HepG2 (cell line): ENCODE data around the gene KRT15. TPM values are rescaled to one million over a fixed set of nuclear protein-coding genes. Genes with fewer than 3 reads are reported as not detected.

ENCODE experiments used
- ATAC-seq: fragments of 200-7000 bp; cut with Tn5 transposase; 3 replicates; pipeline ENCODE4 v1.9.1; 2020; ENCODE audit warnings: mild to moderate bottlenecking, moderate library complexity
- BruUV-seq: library from RNA; stranded (reverse); fragments of 400-500 nt; replicated peaks from 2 replicates; lab custom pipeline; 2021; lab: Mats Ljungman, UMichigan
- CTCF ChIA-PET: fragments of 300-600 bp; formaldehyde crosslinking; extraction: SDS; loops from one replicate; lab custom pipeline; 2021; ENCODE audit warnings: low total read pairs, inconsistent platforms, low intra/inter-chr PET ratio; lab: Yijun Ruan, JAX
- POLR2A ChIA-PET: fragments of 350-600 bp; sonication (Branson Sonifier 250); formaldehyde crosslinking; loops from one replicate; lab custom pipeline; 2020; ENCODE audit warnings: antibody characterized with exemption, inconsistent platforms; lab: Yijun Ruan, JAX
- DNase-seq: peaks from one replicate; pipeline ENCODE4 v3.0.0-alpha.2; 2015; ENCODE audit warnings: low spot score
- FAIRE-seq: peaks from 3 replicates; lab custom pipeline; 2011; peaks lifted over from hg19 to GRCh38; lab: Jason Lieb, UNC
- H2AFZ ChIP-seq: one replicate; pipeline ENCODE4 v1.6.1; 2011; ENCODE audit warnings: low read length, inconsistent platforms
- H3K27ac ChIP-seq: fragments of 300-600 bp; 3 replicates; pipeline ENCODE4 v1.8.0; 2011; ENCODE audit warnings: mixed run types, mild to moderate bottlenecking, mixed read lengths, low read length, inconsistent platforms; ENCODE audit not compliant: insufficient read depth; ENCODE audit errors: extremely low read length
- H3K27me3 ChIP-seq, 2 experiments: fragments of 200-600 bp in 1 of 2; 2 replicates in 1 of 2; 3 replicates in 1 of 2; pipeline versions ENCODE4 v1.6.0 to v1.8.0; 2011; ENCODE audit warnings: low read length in 2 of 2, mild to moderate bottlenecking in 2 of 2, moderate library complexity in 2 of 2, inconsistent platforms in 1 of 2; ENCODE audit not compliant: insufficient read depth in 2 of 2, control insufficient read depth in 1 of 2
- H3K36me3 ChIP-seq, 2 experiments: fragments of 200-600 bp in 1 of 2; replicated peaks in 1 of 2; 2 replicates in 1 of 2; 3 replicates in 1 of 2; pipeline versions ENCODE4 v1.5.1 to v1.8.0; 2011; ENCODE audit warnings: low read length in 2 of 2, inconsistent platforms in 1 of 2; ENCODE audit not compliant: insufficient read depth in 2 of 2, control insufficient read depth in 1 of 2
- H3K4me1 ChIP-seq: 2 replicates; pipeline ENCODE4 v1.5.1; 2012; ENCODE audit warnings: low read length, inconsistent platforms; ENCODE audit not compliant: insufficient read depth
- H3K4me2 ChIP-seq: 2 replicates; pipeline ENCODE4 v1.6.0; 2011; ENCODE audit warnings: low read depth, low read length, inconsistent platforms
- H3K4me3 ChIP-seq, 3 experiments: fragments of 200-600 bp in 1 of 3; sonication (generic), shearing (Covaris generic) in 1 of 3; replicated peaks in 1 of 3; 2 replicates each; pipeline ENCODE4 v1.5.1; 2011 to 2016; ENCODE audit warnings: low read length in 3 of 3, inconsistent platforms in 2 of 3, low read depth in 2 of 3, mild to moderate bottlenecking in 2 of 3, control low read depth in 1 of 3, mixed read lengths in 1 of 3; ENCODE audit not compliant: insufficient read depth in 1 of 3
- H3K79me2 ChIP-seq: one replicate; pipeline ENCODE4 v1.6.1; 2011; ENCODE audit warnings: low read length, inconsistent platforms; ENCODE audit not compliant: insufficient read depth
- H3K9ac ChIP-seq: 2 replicates; pipeline ENCODE4 v1.6.0; 2011; ENCODE audit warnings: mild to moderate bottlenecking, low read depth, low read length, inconsistent platforms; ENCODE audit not compliant: insufficient read depth
- H3K9me3 ChIP-seq: 2 replicates; pipeline ENCODE4 v1.5.1; 2012; ENCODE audit warnings: mild to moderate bottlenecking, low read length
- H4K20me1 ChIP-seq: 2 replicates; pipeline ENCODE4 v1.6.0; 2011; ENCODE audit warnings: inconsistent platforms, mild to moderate bottlenecking, low read length, moderate library complexity; ENCODE audit not compliant: insufficient read depth
- ATRX ChIP-seq: sonication (generic); formaldehyde crosslinking; IDR thresholded peaks from 2 replicates; pipeline ENCODE4 v1.4.0; 2020; ENCODE audit warnings: missing genetic modification reagents, borderline replicate concordance
- BRF2 ChIP-seq: sonication (generic); formaldehyde crosslinking; IDR thresholded peaks from 2 replicates; pipeline ENCODE4 v1.8.1; 2022; ENCODE audit warnings: mild to moderate bottlenecking, missing genetic modification reagents
- CBFB ChIP-seq: sonication (generic); formaldehyde crosslinking; IDR thresholded peaks from 2 replicates; pipeline ENCODE4 v1.4.0; 2020; ENCODE audit warnings: missing genetic modification reagents
- FLYWCH1 ChIP-seq: sonication (generic); formaldehyde crosslinking; IDR thresholded peaks from 2 replicates; pipeline ENCODE4 v1.8.1; 2023; ENCODE audit warnings: mild to moderate bottlenecking, missing genetic modification reagents
- POLR2G ChIP-seq: fragments of 200-400 bp; formaldehyde crosslinking; IDR thresholded peaks from 2 replicates; pipeline ENCODE4 v1.6.1; 2018; ENCODE audit warnings: mild to moderate bottlenecking, low read depth, low read length, moderate library complexity
- PRDM10 ChIP-seq: sonication (generic); formaldehyde crosslinking; IDR thresholded peaks from 2 replicates; pipeline ENCODE4 v1.4.0; 2020; ENCODE audit warnings: low read depth, missing genetic modification reagents
- SMAD9 ChIP-seq: sonication (generic); formaldehyde crosslinking; IDR thresholded peaks from 2 replicates; pipeline ENCODE4 v1.5.1; 2020; ENCODE audit warnings: mild to moderate bottlenecking, missing genetic modification reagents
- TCF7 ChIP-seq: sonication (generic); IDR thresholded peaks from 2 replicates; pipeline ENCODE4 v1.6.1; 2016; ENCODE audit warnings: antibody characterized with exemption, low read depth
- ZFP37 ChIP-seq: sonication (generic); formaldehyde crosslinking; IDR thresholded peaks from 2 replicates; pipeline ENCODE4 v1.4.0; 2020; ENCODE audit warnings: missing genetic modification reagents, borderline replicate concordance
- ZNF3 ChIP-seq: IDR thresholded peaks from 2 replicates; pipeline ENCODE4 v1.7.0; 2017; ENCODE audit warnings: inconsistent platforms
- ZNF460 ChIP-seq: sonication (generic); formaldehyde crosslinking; IDR thresholded peaks from 2 replicates; pipeline ENCODE4 v1.5.1; 2020; ENCODE audit warnings: missing genetic modification reagents, mild to moderate bottlenecking, borderline replicate concordance
- ZNF572 ChIP-seq: sonication (generic); formaldehyde crosslinking; IDR thresholded peaks from 2 replicates; pipeline ENCODE4 v1.5.1; 2020; ENCODE audit warnings: mild to moderate bottlenecking, missing genetic modification reagents
- ZNF644 ChIP-seq: IDR thresholded peaks from 2 replicates; pipeline ENCODE4 v1.6.1; 2016; ENCODE audit warnings: low read depth
- ZNF687 ChIP-seq: sonication (generic); formaldehyde crosslinking; IDR thresholded peaks from 2 replicates; pipeline ENCODE4 v1.5.1; 2020; ENCODE audit warnings: mild to moderate bottlenecking, missing genetic modification reagents, moderate library complexity
- ZNF703 ChIP-seq: sonication (generic); formaldehyde crosslinking; IDR thresholded peaks from 2 replicates; pipeline ENCODE4 v1.5.1; 2020; ENCODE audit warnings: missing genetic modification reagents, mild to moderate bottlenecking, moderate library complexity, borderline replicate concordance
- WGBS: methylation state at CpG from one replicate; pipeline ENCODE4 v1.1.6; 2017; ENCODE audit warnings: low lambda C conversion rate; 5-methylcytosine and 5-hydroxymethylcytosine counted together
- in situ Hi-C: cut with HindIII; loops from 2 replicates; pipeline ENCODE4 v1.10.0; 2017; ENCODE audit warnings: low pct_unique_long_range_greater_than_20kb; ENCODE audit not compliant: extremely low pct_ligation_motif_present
- intact Hi-C: fragments of 100-400 bp; cut with micrococcal nuclease; formaldehyde crosslinking; loops from one replicate; pipeline ENCODE4 v1.10.0; 2022; ENCODE audit not compliant: unreplicated experiment
- polyA plus RNA-seq, 8 experiments: library from polyadenylated mRNA; depleted of rRNA in 3 of 8; stranded (reverse) in 7 of 8; unstranded in 1 of 8; fragments of >200 nt; fragmentation: Illumina TruSeq in 4 of 8; extraction: Trizol in 4 of 8; gene quantifications; 2 replicates each; pipeline versions ENCODE4 v1.2.1 to v1.2.3, GENCODE V29; 2011 to 2016; ENCODE audit warnings: low read depth in 4 of 8, missing spikeins in 1 of 8, mixed read lengths in 1 of 8; ENCODE audit not compliant: insufficient read depth in 1 of 8
- total RNA-seq, 5 experiments: library from RNA; depleted of rRNA; stranded (reverse); fragments of >200 nt; fragmentation: Illumina TruSeq; extraction: Trizol; gene quantifications; 2 replicates each; pipeline ENCODE4 v1.2.3, GENCODE V29; 2016; ENCODE audit warnings: low read depth in 1 of 5

The KRT15 gene
- total and polyA plus RNA-seq, 2 of the 13 experiments (the other 11 are each of a cell fraction or from before 2014, with no cell fraction given) = 0.46 to 0.63 TPM

GRCh38 chr17:41492351-41492750, 26.3 kb downstream of the KRT15 start (continued):
- no peak for TF ChIP-seq ZNF687
- TF ChIP-seq FLYWCH1 = no peak
- TF ChIP-seq POLR2G = no peak
- TF ChIP-seq ZNF3 (CRISPR knock-in tag) = no peak
- no peak for TF ChIP-seq PRDM10 (CRISPR knock-in tag)
- TF ChIP-seq, all 625 proteins: peak for 0

- no peak overlapping the region for H3K9ac ChIP-seq
- H3K36me3 ChIP-seq = no peaks in the 10 kb centered on the region
- intact Hi-C loops = no loop called here
- in situ Hi-C loops = no loop called here
- H4K20me1 ChIP-seq = no peaks in the 10 kb centered on the region
- no peaks in the 10 kb centered on the region for H3K79me2 ChIP-seq
- peaks cover 0 to 33% of the 10 kb centered on the region in 2 experiments; a peak in 4 of 5 replicates for H3K27me3 ChIP-seq
- H3K4me2 ChIP-seq = no peak overlapping the region
- H3K27ac ChIP-seq = no peak overlapping the region
- no peak overlapping the region for H2AFZ ChIP-seq
- peaks cover 12% of the 10 kb centered on the region for H3K4me1 ChIP-seq
- ChIA-PET CTCF (no interaction called here), POLR2A (no interaction called here)
- ATAC-seq (no peak), FAIRE-seq (no peak), DNase-seq (no peak)
- no peaks in the 10 kb centered on the region for H3K9me3 ChIP-seq
- 0% methylated on average over 2 of the region's 2 CpGs for WGBS
- no TSS peak for BruUV-seq
- H3K4me3 ChIP-seq = no peak overlapping the region
- TF ChIP-seq CBFB (CRISPR knock-in tag) = no peak
- no peak for TF ChIP-seq ZNF460 (CRISPR knock-in tag)
- no peak for TF ChIP-seq ZNF644
- TF ChIP-seq ATRX (CRISPR knock-in tag) = no peak
- no peak for TF ChIP-seq TCF7
- no peak for TF ChIP-seq SMAD9 (CRISPR knock-in tag)
- no peak for TF ChIP-seq ZFP37
- no peak for TF ChIP-seq ZNF703
- TF ChIP-seq BRF2 = no peak
- no peak for TF ChIP-seq ZNF572 (CRISPR knock-in tag)
These were observed 27.2 kb downstream of the KRT15 start for GRCh38 chr17:41491476-41491875.
